CD8-positive, alpha-beta memory T cell (primary cell): ENCODE data around the gene TIMM10. TPM values are rescaled to one million over a fixed set of nuclear protein-coding genes. Genes with fewer than 3 reads are reported as not detected.

ENCODE experiments used
- CTCF ChIA-PET: fragments of 350-600 bp; sonication (Branson Sonifier 250); formaldehyde crosslinking; loops from one replicate; lab custom pipeline; 2021; ENCODE audit warnings: antibody characterized with exemption; lab: Charles Lee
- POLR2A ChIA-PET: fragments of 350-600 bp; sonication (Branson Sonifier 250); formaldehyde crosslinking; loops from one replicate; lab custom pipeline; 2021; ENCODE audit warnings: antibody characterized with exemption; lab: Charles Lee
- DNase-seq, 5 donors: peaks; one replicate each; pipeline versions ENCODE4 v3.0.0 to v3.0.0-alpha.2; 2020 to 2022; ENCODE audit warnings: mixed read lengths in 1 of 5
- H3K27ac ChIP-seq: one replicate; pipeline ENCODE4 v1.7.0; 2013; ENCODE audit warnings: low read depth, mild to moderate bottlenecking, low read length, moderate library complexity
- H3K27me3 ChIP-seq: 2 replicates; pipeline ENCODE4 v1.7.0; 2013; ENCODE audit warnings: low read length, mild to moderate bottlenecking; ENCODE audit not compliant: insufficient read depth, poor library complexity, severe bottlenecking
- H3K36me3 ChIP-seq: 2 replicates; pipeline ENCODE4 v1.7.0; 2013; ENCODE audit warnings: mild to moderate bottlenecking, low read length, moderate library complexity; ENCODE audit not compliant: insufficient read depth
- H3K4me1 ChIP-seq: 2 replicates; pipeline ENCODE4 v1.7.0; 2013; ENCODE audit warnings: mild to moderate bottlenecking, low read length, moderate library complexity; ENCODE audit not compliant: insufficient read depth
- H3K4me3 ChIP-seq: 2 replicates; pipeline ENCODE4 v1.7.0; 2013; ENCODE audit warnings: mild to moderate bottlenecking, low read length
- H3K9me3 ChIP-seq: 2 replicates; pipeline ENCODE4 v1.7.0; 2013; ENCODE audit warnings: mild to moderate bottlenecking, low read length
- H3K27ac Mint-ChIP-seq, 8 donors: one replicate each; pipeline ENCODE4 v1.8.0; 2020 to 2021; ENCODE audit warnings: mixed read lengths in 8 of 8, mild to moderate bottlenecking in 6 of 8, inconsistent platforms in 3 of 8, moderate library complexity in 3 of 8
- H3K27me3 Mint-ChIP-seq, 2 donors: one replicate each; pipeline ENCODE4 v1.8.0; 2020 to 2021; ENCODE audit warnings: mixed read lengths in 2 of 2, mild to moderate bottlenecking in 1 of 2, moderate library complexity in 1 of 2
- H3K36me3 Mint-ChIP-seq, 3 donors: one replicate each; pipeline ENCODE4 v1.8.0; 2020 to 2021; ENCODE audit warnings: mixed read lengths in 3 of 3, inconsistent platforms in 1 of 3, mild to moderate bottlenecking in 1 of 3
- H3K4me1 Mint-ChIP-seq, 3 donors: one replicate each; pipeline ENCODE4 v1.8.0; 2020 to 2021; ENCODE audit warnings: mixed read lengths in 3 of 3, inconsistent platforms in 1 of 3, mild to moderate bottlenecking in 1 of 3
- H3K4me3 Mint-ChIP-seq, 7 donors: one replicate each; pipeline ENCODE4 v1.8.0; 2020 to 2021; ENCODE audit warnings: mixed read lengths in 7 of 7, mild to moderate bottlenecking in 6 of 7, moderate library complexity in 4 of 7, inconsistent platforms in 2 of 7
- H3K9me3 Mint-ChIP-seq, 5 donors: one replicate each; pipeline ENCODE4 v1.8.0; 2020 to 2022; ENCODE audit warnings: mixed read lengths in 5 of 5, mild to moderate bottlenecking in 3 of 5, moderate library complexity in 2 of 5, inconsistent platforms in 1 of 5
- polyA plus RNA-seq: library from polyadenylated mRNA; unstranded; fragments of 300-500 nt; fragmentation: Illumina TruSeq; gene quantifications from one replicate; pipeline ENCODE4 v1.2.3, GENCODE V29; 2021
- total RNA-seq, 2 experiments: library from RNA; stranded (reverse); gene quantifications; one replicate each; pipeline ENCODE4 v1.2.3, GENCODE V29; 2021

TIMM10 gene
- total and polyA plus RNA-seq, 3 experiments from 2014 or later: 72.2 to 154 (median 151) TPM

DNA sequence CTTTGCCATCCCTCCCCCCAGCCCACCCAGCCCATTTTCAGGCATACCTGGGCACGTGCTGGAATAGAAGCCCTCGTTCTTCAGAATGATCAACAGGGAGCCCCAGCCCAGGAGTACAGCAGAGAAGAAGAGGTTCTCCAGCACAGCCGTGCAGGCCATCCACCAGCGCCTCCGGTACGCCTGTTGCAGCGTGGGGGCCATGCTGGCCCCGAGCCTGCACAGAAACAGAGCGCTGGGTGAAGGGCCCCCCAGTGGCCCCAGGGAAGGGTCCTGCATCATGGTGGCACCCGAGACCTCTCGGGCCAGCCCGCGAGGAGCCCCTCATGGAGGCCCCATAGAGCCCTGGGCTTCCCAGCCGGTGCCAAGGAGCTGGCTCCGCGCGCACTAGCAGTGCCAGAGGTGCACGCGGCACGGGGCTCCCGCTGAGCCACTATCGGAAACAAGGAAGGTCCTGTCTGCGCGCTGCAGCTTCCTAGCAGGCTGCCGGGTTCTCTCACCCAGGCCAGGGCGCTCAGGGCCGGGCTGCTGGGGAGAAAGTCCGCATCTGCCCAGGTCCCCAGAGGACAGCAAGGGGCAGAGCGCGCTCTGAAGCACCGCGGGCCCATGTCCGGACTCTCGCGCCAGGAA is 16.5 kb downstream of the TIMM10 start:
- POLR2A ChIA-PET: interaction anchor here (0.5 to 1.7 kb wide), 7 partner anchors 17 to 198 kb away, joined by 4 to 7 read pairs (median 4); partner anchors contain the start of genes MED19, SSRP1, TIMM10 and TMX2

GRCh38 chr11:57513452-57513795 is 17.1 kb downstream of the TIMM10 start:
- Mint-ChIP-seq H3K27me3 (no peaks in the 10 kb centered on the region), H3K4me3 (peak overlapping the region; percentile 78 to 99 (median 90)), H3K4me1 (peaks cover 29 to 44% (median 41%) of the 10 kb centered on the region in 3 donors), H3K27ac (peak overlapping the region; percentile 55 to 94 (median 83)), H3K9me3 (no peaks in the 10 kb centered on the region), H3K36me3 (peaks cover 0 to 12% (median 0%) of the 10 kb centered on the region in 3 donors)
- ChIA-PET POLR2A (interaction anchor here (0.5 kb wide), 1 partner anchor 1023 kb away, joined by 3 read pairs; no protein-coding TSS in a partner anchor), CTCF (interaction anchor here (0.8 to 20.0 kb wide), 6 partner anchors 14 to 168 kb away, joined by 3 to 498 read pairs (median 29); partner anchors contain the start of genes RTN4RL2 and UBE2L6)
- Histone ChIP-seq H3K27me3 (no peaks in the 10 kb centered on the region), H3K9me3 (no peaks in the 10 kb centered on the region), H3K36me3 (no peaks in the 10 kb centered on the region), H3K4me3 (no peak overlapping the region), H3K27ac (no peak overlapping the region), H3K4me1 (peaks cover 18% of the 10 kb centered on the region)
- no peak for DNase-seq

More for the DNA sequence above, 16.5 kb downstream of the TIMM10 start:
- Mint-ChIP-seq H3K36me3 (peaks cover 0 to 11% (median 0%) of the 10 kb centered on the region in 3 donors), H3K4me1 (peaks cover 28 to 42% (median 41%) of the 10 kb centered on the region in 3 donors), H3K9me3 (no peaks in the 10 kb centered on the region), H3K4me3 (peak overlapping the region; percentile 97 to 99 (median 98)), H3K27ac (peak overlapping the region; percentile 55 to 93 (median 83)), H3K27me3 (peaks cover 0 to 3% of the 10 kb centered on the region in 2 donors)
- peak in 3 of 5 donors; percentile 15 to 51 (median 42) for DNase-seq
- peak overlapping the region; percentile 61 for H3K27ac ChIP-seq
- no peaks in the 10 kb centered on the region for H3K36me3 ChIP-seq
- H3K4me1 ChIP-seq: peaks cover 18% of the 10 kb centered on the region
- H3K9me3 ChIP-seq: no peaks in the 10 kb centered on the region
- no peaks in the 10 kb centered on the region for H3K27me3 ChIP-seq
- H3K4me3 ChIP-seq: peak overlapping the region; percentile 86
- CTCF ChIA-PET: interaction anchor here (1.0 to 20.0 kb wide), 8 partner anchors 14 to 168 kb away, joined by 3 to 498 read pairs (median 8); partner anchors contain the start of genes RTN4RL2 and UBE2L6

DNA sequence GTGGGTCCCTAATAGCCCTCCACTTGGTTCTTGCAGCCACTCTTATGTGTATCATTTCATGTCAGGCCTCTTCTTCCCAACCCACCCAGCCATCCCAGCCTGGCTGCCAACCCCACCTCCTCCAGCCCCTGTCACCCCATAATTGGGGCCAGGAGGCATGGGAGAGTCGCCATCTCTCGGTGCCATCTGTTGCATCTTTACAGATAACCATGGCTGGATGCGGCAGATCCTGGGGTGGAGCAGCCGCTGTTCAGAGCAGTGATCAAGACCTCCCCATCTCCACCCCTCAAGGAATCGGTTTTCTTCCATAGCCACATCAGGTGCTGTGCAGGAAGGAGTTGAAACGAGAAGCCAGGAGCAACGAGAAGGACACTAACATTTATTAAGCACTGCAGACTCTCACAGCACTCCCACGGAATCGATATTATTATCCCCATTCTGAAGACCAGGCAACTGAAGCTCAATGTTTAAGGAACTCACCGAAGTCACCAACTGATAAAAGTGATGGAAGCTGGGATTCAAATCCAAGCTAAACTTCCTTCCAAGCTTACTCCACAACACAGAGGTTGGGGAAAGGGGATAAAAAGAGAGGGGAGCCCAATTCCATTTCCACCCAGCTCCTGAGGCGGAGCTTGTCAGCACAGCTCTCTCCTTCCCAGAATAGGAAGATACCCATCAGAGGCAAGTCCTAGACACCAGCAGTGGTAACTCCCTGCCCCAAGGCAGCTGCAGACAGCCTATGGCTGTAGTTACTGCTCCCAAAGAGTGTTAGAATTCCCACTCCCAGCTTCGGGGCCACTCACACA is 17.7 kb downstream of the TIMM10 start:
- ChIA-PET CTCF (interaction anchor here (0.8 to 20.0 kb wide), 6 partner anchors 15 to 167 kb away, joined by 3 to 498 read pairs (median 29); partner anchors contain the start of genes RTN4RL2 and UBE2L6), POLR2A (interaction anchor here (0.5 kb wide), 1 partner anchor 1024 kb away, joined by 3 read pairs; no protein-coding TSS in a partner anchor)
- Mint-ChIP-seq H3K4me3 (peak overlapping the region; percentile 28 to 99 (median 90)), H3K27ac (peak overlapping the region in 7 of 8 donors; percentile 77 to 94 (median 83)), H3K27me3 (no peaks in the 10 kb centered on the region), H3K36me3 (peaks cover 0 to 13% (median 0%) of the 10 kb centered on the region in 3 donors), H3K9me3 (no peaks in the 10 kb centered on the region), H3K4me1 (peaks cover 29 to 44% (median 41%) of the 10 kb centered on the region in 3 donors)
- H3K36me3 ChIP-seq: no peaks in the 10 kb centered on the region
- H3K27ac ChIP-seq: no peak overlapping the region
- no peaks in the 10 kb centered on the region for H3K9me3 ChIP-seq
- peaks cover 18% of the 10 kb centered on the region for H3K4me1 ChIP-seq
- no peak overlapping the region for H3K4me3 ChIP-seq
- no peak for DNase-seq
- no peaks in the 10 kb centered on the region for H3K27me3 ChIP-seq

DNA sequence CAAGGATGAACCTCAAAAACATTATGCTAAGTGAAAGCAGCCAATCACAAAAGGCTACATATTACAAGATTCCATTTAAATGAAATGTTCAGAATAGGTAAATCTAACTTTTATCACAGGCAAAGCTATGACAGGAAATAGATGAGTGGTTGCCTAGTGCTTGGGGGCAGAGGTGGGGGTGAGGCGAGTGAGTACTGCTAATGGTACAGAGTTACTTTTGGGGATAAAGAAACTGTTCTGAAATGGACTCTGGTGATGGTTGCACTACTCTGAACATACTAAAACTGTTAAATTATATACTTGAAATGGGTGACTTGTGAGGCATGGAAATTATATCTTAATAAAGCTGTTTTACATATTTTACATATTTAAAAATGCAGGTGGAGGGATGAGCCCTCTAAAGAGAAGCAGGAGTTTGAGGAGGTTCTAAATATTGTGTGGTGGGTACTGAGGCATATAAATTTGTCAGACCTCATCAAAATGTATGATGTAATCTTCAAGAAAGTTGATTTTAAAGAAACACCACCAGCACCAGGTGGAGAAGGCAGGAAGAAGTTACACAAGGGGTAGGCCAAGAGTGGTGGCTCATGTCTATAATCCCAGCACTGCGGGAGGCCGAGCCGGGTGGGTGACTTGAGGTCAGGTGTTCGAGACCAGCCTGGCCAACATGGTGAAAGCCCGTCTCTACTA is 18.7 kb downstream of the TIMM10 start:
- Histone ChIP-seq H3K4me1 (peaks cover 18% of the 10 kb centered on the region), H3K4me3 (no peak overlapping the region), H3K27me3 (no peaks in the 10 kb centered on the region), H3K27ac (no peak overlapping the region), H3K9me3 (no peaks in the 10 kb centered on the region), H3K36me3 (no peaks in the 10 kb centered on the region)
- Mint-ChIP-seq H3K9me3 (no peaks in the 10 kb centered on the region), H3K27me3 (no peaks in the 10 kb centered on the region), H3K4me3 (peak overlapping the region in 3 of 7 donors; percentile 14 to 99 (median 15)), H3K36me3 (peaks cover 0 to 15% (median 1%) of the 10 kb centered on the region in 3 donors), H3K4me1 (peaks cover 29 to 44% (median 41%) of the 10 kb centered on the region in 3 donors), H3K27ac (peak overlapping the region in 7 of 8 donors; percentile 72 to 97 (median 80))
- ChIA-PET CTCF (interaction anchor here (1.4 to 2.2 kb wide), 3 partner anchors 15 to 20 kb away, joined by 4 to 15 read pairs (median 12); no protein-coding TSS in a partner anchor), POLR2A (interaction anchor here (0.5 kb wide), 1 partner anchor 13 kb away, joined by 3 read pairs; no protein-coding TSS in a partner anchor)
- no peak for DNase-seq

- Histone ChIP-seq H3K36me3 (no peaks in the 10 kb centered on the region), H3K27me3 (no peaks in the 10 kb centered on the region), H3K9me3 (no peaks in the 10 kb centered on the region), H3K4me1 (peaks cover 7% of the 10 kb centered on the region), H3K27ac (no peak overlapping the region), H3K4me3 (no peak overlapping the region)
- CTCF ChIA-PET: interaction anchor here (0.6 to 3.3 kb wide), 2 partner anchors 15 to 16 kb away, joined by 3 to 18 read pairs; no protein-coding TSS in a partner anchor
- no peaks in the 10 kb centered on the region for H3K27me3 Mint-ChIP-seq
- H3K4me1 Mint-ChIP-seq: peaks cover 23 to 34% (median 30%) of the 10 kb centered on the region in 3 donors
- DNase-seq: no peak
- H3K36me3 Mint-ChIP-seq: peaks cover 0 to 22% (median 3%) of the 10 kb centered on the region in 3 donors
- no peaks in the 10 kb centered on the region for H3K9me3 Mint-ChIP-seq
- H3K27ac Mint-ChIP-seq: peak overlapping the region in 2 of 8 donors; percentile 55 to 75
- H3K4me3 Mint-ChIP-seq: no peak overlapping the region
- POLR2A ChIA-PET: interaction anchor here (0.7 kb wide), 1 partner anchor 26 kb away, joined by 3 read pairs; no protein-coding TSS in a partner anchor
Measured at GRCh38 chr11:57508341-57509170, 22.0 kb downstream of the TIMM10 start.

- ChIA-PET CTCF (interaction anchor here (1.0 to 3.3 kb wide), 3 partner anchors 12 to 21 kb away, joined by 3 to 18 read pairs (median 7); no protein-coding TSS in a partner anchor), POLR2A (no interaction called here)
- no peaks in the 10 kb centered on the region for H3K9me3 ChIP-seq
- no peak for DNase-seq
- no peaks in the 10 kb centered on the region for H3K27me3 ChIP-seq
- H3K27ac ChIP-seq: no peak overlapping the region
- no peak overlapping the region for H3K27ac Mint-ChIP-seq
- no peaks in the 10 kb centered on the region for H3K27me3 Mint-ChIP-seq
- H3K36me3 ChIP-seq: no peaks in the 10 kb centered on the region
- H3K4me1 Mint-ChIP-seq: peaks cover 6 to 14% (median 10%) of the 10 kb centered on the region in 3 donors
- no peak overlapping the region for H3K4me3 ChIP-seq
- no peak overlapping the region for H3K4me3 Mint-ChIP-seq
- H3K9me3 Mint-ChIP-seq: no peaks in the 10 kb centered on the region
- no peaks in the 10 kb centered on the region for H3K4me1 ChIP-seq
- H3K36me3 Mint-ChIP-seq: peaks cover 0 to 37% (median 3%) of the 10 kb centered on the region in 3 donors
Measured at GRCh38 chr11:57506522-57506921, 24.0 kb downstream of the TIMM10 start.
